ENCODE measurements around the gene PERM1.

- TF ChIP-seq CTCF (IDR thresholded peaks at IDR 0.05) = no peak
- no peak for TF ChIP-seq POLR2A (IDR thresholded peaks at IDR 0.05)
Measured at GRCh38 chr1:1020415-1021009, 38.6 kb upstream of the PERM1 start.

All from Peyer's patch (tissue), 4 donors.